Measurements from ENCODE around the gene RHPN2.

- TF ChIP-seq POLR2A (IDR thresholded peaks at IDR 0.05; ENCODE audit: insufficient read depth in 1 of 2, low read depth in 2 of 2, low read length in 2 of 2) (no peak), KLF16 (CRISPR knock-in tag; IDR thresholded peaks at IDR 0.05) (no peak), TEAD3 (CRISPR knock-in tag; optimal IDR thresholded peaks at IDR 0.05; ENCODE audit: borderline replicate concordance) (no peak), EP300 (IDR thresholded peaks at IDR 0.05; ENCODE audit: low read depth in 2 of 2, low read length in 2 of 2) (no peak), EP300 (CRISPR knock-in tag; IDR thresholded peaks at IDR 0.05; ENCODE audit: borderline replicate concordance) (no peak)
These were observed 9.0 kb downstream of the RHPN2 start for GRCh38 chr19:33055718-33056117.

All from HepG2 (cell line).